SU-DHL-6 (cell line): ENCODE measurements around the gene PCNX3.

Experiments
- CTCF ChIP-seq: fragments of 200-600 bp; sonication (generic); IDR thresholded peaks from one replicate; pipeline ENCODE4 v1.5.1; 2017; ENCODE audit warnings: antibody characterized with exemption, mild to moderate bottlenecking, low read length, moderate library complexity; ENCODE audit not compliant: insufficient read depth, poor library complexity, severe bottlenecking
- EZH2phosphoT487 ChIP-seq: fragments of 200-600 bp; sonication (generic), shearing (Covaris generic); conservative IDR thresholded peaks from 2 replicates; pipeline ENCODE4 v1.6.1; 2018; ENCODE audit warnings: mild to moderate bottlenecking, antibody characterized with exemption, low read length, moderate library complexity, mixed read lengths

GRCh38 chr11:65648997-65649493 lies 33.5 kb downstream of the PCNX3 start:
- TF ChIP-seq CTCF (no peak), EZH2phosphoT487 (no peak)
